GM19351 (cell line): Measurements from ENCODE around the gene GPAT2.
"Not testable (repeated sequence)": the region's sequence is repeated elsewhere in the genome, so short reads cannot be mapped to it uniquely, and the experiment has no call there.

Source experiments
- ATAC-seq: cut with Tn5 transposase; IDR thresholded peaks from one replicate; pipeline ENCODE4 v1.9.1; 2021; ENCODE audit warnings: mild to moderate bottlenecking, moderate library complexity; ENCODE audit not compliant: unreplicated experiment

GPAT2 gene

DNA sequence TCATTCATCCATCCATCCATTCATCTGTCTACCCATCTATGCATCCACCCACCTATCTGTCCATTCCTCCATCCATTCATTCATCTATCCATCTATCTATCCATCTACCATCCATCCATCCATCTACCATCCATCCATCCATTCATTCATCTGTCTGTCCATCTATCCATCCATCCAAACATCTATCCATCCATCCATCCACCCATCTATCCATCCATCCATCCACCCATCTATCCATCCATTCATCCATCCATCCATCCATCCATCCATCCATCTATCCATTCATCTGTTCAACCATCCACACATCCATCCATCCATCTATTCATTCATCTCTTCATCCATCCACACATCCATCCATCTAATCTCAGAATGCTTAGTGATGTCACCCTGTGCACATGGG lies 30.0 kb upstream of the GPAT2 start:
- not testable (repeated sequence) for ATAC-seq

DNA sequence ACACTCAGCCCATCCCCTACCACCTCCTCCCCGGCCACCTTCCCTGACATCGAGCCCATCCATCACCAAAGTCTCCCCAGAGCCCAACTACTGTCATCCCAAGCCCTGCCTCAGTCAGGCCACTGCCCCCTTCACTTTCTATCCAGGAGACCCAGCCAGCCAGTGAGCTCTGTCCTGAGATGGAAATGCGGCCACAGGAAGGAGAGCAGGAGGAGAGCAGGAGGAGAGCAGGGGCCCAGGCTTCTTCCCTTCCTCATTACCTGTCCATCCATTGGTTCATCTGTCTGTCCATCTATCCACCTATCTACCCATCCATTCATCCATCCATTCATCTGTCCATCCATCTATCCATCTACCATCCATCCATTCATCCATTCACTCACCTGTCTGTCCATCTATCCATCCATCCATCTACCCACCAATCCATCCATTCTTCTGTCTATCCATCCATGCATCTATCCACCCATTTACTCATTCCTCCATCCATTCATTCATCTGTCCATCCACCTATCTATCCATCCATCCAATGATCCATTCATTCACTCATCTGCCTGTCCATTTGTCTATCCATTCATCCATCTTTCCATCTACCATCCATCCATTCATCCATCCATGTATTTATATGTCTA lies 29.4 kb upstream of the GPAT2 start:
- not testable (repeated sequence) for ATAC-seq

DNA sequence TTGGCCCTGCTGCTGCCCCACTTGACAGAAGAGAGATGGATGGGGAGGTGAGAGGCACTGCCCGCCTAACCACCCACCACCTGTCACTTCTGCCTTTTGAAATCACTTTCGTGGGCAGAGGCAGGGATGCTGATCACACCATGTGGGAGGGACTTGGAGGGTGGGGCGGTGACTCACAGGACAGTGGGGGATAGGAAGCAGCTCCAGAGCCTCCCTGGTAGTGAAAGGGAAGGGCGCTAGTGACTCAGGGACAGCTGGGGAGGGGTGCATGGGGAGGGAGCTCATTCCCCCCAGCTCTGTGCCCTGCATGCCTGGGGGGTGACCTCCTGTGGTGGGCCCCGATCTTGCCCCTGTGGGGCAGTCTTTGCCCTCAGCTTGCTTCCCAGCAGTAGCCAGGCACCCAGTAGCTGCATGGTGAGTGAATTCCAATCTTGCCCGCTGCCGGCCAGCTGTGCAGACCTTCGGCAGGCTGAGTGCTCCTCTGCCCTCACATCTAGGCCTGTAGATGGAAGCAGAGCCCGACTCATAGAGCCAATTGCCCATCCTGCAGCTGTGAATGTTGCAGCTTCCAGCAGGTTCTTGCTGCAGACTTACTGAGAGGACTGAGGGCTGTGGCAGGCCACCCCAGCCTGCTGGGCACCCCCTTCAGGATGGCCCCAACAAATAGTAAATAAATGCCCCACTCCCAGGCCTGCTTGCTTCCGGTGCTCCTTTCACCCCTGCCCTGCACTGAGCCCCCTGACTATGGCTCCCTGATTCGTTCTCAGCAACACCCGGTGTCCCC lies 28.6 kb upstream of the GPAT2 start:
- ATAC-seq: not testable (repeated sequence)

DNA sequence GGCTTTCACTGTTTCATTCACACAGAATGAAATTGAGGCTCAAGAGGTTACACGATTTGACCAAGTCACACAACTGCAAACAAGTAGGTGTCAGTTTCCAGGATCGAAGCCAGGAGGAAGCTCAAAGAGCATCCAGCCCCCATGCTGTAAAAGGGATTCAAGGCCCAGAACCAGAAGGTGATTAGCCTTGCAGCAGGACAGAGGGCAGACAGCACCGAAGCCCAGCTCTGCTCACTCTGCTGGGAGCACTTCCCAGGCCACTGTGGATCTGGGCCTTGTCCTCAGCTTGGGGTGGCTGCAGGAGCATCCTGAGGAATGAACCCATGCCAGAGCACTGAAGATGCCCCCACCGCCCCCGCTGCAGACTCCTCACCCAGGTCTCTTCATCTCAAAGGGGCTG lies 27.8 kb upstream of the GPAT2 start:
- not testable (repeated sequence) for ATAC-seq

DNA sequence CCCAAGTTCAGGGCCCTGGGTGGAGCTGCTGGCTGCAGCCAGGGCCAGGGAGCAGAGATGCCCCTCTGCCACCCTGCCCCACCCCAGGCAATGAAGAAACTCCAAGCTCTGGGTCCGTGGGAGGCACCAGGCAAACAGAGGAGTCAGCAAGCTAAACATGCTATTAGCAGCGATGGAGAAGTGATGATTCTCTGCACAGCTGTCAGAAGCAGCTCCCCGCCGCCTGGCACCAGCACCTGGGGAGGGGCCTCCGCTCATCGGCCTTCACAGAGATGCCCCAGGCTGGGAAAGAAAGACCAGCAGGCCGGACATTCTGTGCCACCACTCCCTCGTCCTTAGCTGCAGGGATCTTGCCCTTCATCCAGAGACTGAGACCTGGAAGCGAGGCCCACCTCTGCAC lies 27.2 kb upstream of the GPAT2 start:
- ATAC-seq: not testable (repeated sequence)

DNA sequence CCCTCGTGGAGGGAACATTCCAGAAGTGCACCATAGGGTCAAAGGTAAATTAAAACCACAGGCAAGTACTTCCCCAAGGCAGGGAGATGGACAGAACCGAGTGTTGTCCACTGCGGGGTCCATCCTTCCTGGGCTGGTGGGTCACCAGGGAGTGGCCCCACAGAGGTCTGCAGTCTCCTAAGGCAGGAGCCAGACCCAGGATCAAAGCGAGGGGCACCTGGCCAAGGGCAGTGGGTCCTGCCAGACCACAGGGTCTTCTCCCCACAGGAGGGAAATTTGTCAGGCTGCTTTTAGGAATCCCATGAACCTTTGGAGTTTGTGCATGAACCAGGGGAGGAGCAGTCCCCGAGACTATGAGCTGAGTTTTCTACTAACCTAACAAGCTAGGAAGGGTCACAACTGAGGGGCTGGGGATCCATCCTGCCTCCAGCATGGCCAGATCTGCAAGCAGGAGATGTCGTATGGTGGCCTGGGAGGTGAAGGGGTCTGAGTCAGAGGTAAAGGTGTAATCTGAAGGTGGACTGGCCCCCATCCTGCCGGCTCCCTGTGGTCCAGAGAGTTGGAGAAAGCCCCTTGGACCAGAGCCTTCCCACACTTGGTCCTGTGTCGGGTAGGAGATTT lies 26.6 kb upstream of the GPAT2 start:
- ATAC-seq: not testable (repeated sequence)

DNA sequence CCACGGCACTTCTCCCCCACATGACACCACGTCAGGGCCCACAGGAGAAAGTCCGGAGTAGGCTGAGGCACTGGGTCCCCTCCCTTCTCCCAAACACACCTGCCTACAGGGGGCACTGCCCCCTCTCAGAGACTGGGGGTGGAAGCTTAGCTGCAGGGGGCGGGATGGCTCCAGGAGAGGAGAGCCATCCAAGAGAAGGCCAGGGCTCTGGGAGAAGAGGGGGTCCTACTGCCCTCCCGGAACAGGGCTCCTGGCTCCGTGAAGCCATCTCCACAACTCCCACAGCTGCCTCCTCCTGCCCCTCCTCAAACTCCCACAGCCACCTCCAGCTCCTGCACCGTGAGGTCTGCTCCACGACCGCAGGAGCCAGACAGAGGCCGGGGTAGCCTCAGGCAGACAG lies 25.6 kb upstream of the GPAT2 start:
- not testable (repeated sequence) for ATAC-seq

DNA sequence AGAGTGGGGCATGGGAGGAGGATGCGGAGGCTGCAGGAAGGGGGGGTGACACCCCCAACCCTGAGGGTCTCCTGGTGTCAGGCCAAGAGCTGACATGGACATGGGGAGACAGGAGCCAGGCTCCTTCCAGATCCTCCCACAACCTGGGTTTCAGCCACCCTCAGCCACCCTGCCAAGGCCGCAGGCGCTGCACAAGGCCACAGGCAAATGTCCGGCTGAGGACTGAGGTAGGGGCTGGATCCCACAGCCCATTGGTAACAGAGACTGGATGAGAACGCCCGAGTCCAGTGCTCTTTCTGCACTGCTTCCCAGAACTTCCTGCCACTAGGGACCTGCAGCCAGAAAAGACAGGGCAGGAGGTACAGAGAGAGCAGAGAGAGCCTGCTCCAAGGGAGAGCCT lies 24.7 kb upstream of the GPAT2 start:
- not testable (repeated sequence) for ATAC-seq

DNA sequence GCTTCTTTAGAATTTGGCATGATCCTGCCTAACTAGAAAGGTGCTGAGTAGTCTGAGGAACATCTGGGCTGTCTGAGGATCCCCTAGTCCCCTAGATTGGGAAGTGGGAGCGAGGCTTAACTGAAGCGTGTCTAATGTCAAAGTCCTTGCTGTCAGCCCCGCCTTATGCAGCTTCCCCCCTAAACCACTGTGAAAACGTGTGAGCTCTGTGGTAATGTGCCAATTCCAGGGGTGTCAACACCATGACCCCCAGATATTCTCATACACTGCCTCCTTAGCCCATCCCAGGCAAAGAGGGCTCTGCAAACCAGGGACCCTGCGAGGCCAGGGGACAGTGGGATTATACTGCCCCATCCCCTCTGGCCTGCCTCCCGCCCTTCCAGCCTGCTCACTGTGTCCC lies 21.1 kb upstream of the GPAT2 start:
- ATAC-seq: not testable (repeated sequence)

DNA sequence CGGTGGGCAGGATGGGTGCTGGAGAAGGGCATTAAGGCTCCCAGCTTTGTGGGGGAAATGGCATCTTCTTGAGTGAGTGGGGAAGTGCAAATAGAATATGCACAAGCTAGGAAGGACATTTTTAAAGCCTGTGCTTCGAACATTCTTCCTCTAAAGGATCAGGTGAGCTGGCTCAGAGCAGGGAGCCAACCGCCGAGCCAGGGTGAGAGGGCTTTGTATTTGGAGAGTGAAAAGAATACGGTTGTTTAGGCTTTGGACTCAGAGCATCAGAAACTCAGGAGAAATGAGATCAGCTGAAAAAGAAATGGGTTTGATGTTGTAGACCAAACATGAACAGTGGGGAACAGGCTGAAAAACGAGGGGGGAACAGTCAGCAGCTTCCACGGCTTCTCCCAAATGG lies 19.8 kb upstream of the GPAT2 start:
- ATAC-seq: not testable (repeated sequence)

DNA sequence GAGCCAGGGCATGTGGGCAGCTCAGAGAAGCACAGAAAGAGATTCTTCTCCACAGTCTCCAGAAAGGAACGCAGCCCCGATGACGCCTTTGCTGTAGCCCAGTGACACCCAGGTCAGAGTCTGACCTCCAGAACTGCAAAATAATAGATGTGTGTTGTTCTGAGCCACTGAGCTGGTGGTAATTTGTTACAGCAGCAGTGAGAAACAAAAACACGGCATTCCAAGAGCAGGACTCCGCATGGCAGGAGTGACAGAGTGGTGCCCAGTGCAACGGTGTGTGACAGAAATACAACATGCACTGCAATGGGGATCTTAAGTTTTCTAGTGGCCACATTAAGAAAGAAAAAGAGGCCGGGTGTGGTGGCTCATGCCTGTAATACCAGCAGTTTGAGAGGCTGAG lies 18.7 kb upstream of the GPAT2 start:
- ATAC-seq: not testable (repeated sequence)

DNA sequence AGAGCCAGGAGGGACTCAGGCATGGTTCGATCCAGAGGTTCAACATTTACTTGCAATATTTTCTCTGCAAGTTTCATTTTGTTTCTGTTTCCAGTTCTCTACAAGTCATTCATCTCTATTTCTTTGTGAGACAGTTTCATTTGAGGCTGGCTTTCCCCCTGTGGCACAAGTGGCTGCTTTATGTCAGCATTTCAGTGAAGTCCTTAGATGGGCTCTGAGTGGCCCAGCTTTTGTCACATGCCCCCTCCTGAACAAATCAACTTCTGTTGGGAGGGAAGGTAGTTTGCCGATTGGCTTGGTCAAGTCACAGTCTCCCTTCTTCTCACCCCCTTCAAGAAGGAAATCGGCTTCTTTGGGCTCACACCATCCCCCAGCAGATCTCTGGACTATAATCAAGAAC lies 17.9 kb upstream of the GPAT2 start:
- ATAC-seq: not testable (repeated sequence)

DNA sequence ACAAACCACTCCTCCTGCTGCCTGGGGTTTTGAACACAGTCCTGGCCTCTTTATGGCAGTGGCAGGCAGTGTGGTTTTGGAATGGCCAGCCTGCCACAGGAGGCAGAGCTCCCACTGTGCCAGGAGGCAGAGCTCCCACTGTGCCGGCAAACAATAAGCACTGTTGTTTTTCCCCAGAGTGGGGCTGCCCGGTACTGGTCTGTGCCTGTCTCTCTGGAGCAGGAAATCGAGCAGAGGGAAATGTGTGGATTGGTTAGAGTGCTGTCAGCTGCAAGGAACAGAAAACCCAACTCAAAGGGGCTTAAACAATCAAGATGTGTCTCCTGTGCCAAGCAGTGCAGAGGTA lies 15.2 kb upstream of the GPAT2 start:
- ATAC-seq: not testable (repeated sequence)

DNA sequence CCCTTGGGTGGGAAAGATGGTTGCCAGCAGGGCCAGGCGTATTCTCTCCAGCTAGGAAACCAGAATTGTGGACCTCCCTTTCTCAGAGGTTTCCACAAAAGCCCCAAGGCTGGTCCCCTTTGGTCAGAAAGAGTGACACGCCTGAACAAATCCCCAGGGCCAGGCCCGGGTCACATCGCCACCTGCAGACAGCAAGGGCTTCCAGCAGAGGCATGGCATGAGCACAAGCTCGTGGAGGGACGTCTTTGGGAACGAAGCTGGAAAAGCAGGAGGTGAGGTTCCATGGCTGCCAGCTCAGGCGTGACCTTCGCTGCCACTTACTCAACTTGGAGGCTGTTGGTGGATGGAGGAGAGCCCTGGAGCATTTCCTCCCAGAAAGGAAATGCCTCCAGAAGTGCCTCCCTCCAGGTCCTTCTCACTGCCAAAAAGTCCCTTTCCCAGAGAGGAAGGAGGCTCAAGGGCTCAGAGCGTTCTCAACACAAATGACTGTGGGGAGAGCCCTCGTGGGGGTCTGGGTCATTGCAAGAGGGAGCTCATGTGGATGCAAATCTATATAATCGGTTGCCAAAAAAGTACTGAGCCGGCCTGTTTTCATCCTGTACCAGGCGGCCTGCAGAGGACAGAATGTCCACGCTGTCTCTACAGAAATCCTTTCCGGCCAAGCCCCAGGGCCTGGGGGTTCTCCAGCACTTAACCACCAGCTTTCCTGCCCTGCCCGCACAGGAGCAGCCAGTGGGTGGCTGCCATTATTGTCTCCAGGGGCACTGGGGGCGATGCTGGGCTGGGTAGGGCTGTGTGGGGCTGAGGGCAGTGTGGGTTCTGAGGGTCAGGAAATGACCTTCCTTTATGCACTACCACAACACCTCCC lies 14.6 kb upstream of the GPAT2 start:
- not testable (repeated sequence) for ATAC-seq

DNA sequence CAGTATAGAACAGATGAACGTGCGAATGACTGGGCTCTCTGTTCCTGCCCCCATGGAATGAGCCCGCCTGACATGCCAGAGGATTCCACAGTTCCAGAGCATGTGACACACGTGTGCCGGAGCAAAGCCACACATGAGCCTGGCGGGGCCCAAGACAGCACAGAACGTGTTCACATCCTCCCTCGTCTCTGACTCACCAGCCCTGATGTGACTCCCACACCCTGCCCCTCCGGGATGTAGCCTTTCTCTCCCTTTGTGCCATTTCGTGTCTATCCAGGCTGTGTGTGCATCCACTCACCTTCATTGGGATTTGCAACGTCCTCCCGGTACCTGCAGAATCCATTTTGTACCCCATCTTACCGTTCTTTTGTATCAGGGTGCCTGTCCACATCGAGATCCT lies 838 bp upstream of the GPAT2 start:
- ATAC-seq: not testable (repeated sequence)

DNA sequence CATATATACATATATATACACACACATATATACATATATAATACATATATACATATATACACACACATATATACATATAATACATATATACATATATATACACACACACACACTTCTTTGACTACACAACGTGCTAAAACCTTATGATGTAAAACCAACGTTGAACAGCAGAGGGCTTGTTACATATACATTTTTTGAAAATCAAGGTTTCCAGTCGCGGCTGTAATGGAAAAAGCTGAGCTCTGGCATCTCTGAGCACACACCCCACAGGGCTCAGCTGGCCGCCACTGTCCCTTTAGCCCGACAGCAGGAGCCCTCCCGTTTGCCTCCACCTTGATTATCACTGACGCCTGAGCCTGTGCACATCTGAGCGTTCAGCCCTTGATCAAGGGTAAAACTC lies 719 bp downstream of the GPAT2 start:
- ATAC-seq: not testable (repeated sequence)

DNA sequence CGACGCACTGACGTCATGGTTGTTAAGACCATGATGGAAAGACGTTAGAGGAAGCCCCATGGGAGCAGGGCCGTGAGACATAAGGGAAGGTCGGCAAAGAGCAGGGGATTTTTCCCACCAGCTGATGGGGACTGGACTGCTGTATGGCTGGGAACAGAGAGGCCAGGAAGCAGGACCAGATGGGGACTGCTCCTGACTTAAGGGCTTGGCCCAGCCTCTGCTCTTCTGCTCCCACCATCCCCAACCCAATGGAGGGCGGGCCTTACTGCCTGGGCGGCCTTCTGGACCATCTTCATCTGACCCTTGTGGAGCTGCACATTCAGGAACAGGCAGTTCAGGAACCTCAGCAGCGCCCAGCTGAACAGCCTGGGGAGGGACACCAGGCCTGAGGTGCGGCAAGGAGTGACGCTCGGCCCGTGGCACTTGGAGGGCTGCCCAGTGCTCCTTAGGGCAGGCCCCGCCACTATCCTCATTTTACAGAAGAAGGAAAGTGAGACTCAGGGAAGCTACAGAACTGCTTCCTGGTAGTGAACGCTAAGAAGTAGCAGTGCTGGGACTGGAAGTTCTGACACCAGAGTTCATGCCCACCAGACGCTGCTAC lies 6.9 kb downstream of the GPAT2 start:
- not testable (repeated sequence) for ATAC-seq

DNA sequence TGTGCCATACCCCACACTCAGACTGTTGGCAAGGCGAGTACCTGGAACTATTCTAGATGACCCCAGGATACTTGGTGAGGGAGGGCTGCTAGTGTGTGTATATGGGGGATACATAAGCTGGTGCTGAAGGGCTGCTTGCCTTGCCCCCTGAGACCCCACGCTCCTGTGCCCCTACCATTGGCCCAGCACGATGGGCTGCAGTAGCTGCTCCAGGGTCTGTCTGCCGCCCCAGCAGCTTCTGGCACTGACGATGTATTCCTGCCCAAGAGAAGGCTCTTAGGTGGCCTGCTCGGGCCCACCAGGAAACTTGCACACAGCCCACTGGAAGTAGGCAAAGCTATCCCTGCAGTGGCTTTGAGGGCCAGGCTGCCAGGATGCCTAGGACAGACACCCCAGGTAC lies 9.0 kb downstream of the GPAT2 start:
- not testable (repeated sequence) for ATAC-seq

DNA sequence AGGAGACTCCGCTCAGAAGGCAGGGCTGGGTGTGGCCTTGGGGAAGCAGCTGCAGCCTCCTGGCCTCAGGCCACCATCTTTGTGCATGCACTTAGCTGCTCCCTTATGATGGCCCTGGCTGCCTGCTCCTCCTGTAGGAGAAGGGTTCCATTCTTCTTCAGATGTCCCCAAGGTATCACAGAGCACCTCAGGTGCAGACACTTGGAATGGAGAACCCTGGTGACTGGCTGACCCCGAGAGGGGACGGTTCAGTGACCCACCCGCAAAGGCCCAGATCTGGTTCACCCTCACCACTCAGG lies 9.6 kb downstream of the GPAT2 start:
- no peak for ATAC-seq

DNA sequence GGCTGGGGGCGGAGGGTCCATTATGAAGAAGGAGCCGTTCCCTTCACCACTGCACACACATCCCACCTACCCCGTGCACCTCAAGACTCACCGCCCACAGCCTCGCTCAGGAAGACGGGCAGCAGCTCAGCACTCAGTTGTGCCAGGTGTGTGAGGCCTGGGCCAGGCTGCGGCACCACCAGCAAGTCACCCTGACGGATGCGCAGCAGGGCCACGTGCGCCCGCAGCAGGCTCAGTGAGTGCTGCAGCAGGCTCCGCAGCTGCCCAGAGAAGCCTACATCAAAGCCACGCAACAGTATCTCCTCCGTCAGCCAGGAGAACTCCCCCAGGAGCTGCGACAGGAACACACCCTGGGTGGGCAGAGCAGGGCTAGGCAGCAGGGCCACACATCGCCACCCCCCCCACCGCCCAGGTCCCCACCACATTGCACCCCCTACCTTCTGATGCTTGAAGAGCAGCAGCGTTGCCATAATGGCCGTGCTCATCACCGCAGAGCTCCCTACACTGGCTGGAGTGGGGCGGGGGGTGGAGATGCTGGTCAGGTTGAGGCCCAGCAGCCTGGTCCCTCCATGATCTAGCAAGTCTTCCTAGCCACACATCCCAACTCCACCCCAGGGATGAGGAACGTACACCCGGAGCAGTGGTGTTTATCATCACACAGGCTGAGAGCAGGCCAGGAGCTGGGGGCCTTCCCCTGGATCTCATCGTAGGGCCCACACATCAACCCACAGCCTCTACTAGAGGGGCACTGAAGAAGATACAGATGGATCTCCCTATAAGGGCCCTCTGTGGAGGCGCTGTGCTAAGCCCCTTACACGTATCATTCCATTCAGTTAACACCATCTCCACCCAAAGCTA lies 10.2 kb downstream of the GPAT2 start:
- no peak for ATAC-seq
